H1 (cell line): ENCODE measurements around the gene RABL3. TPM values are rescaled to one million over a fixed set of nuclear protein-coding genes. Genes with fewer than 3 reads are reported as not detected.

ENCODE experiments used
- BACH1 ChIP-seq: IDR thresholded peaks from 2 replicates; pipeline ENCODE4 v1.6.1; 2012; ENCODE audit warnings: low read length, improper control_type of control experiment
- BRCA1 ChIP-seq: IDR thresholded peaks from 2 replicates; pipeline ENCODE4 v1.6.1; 2012; ENCODE audit warnings: low read depth, low read length, improper control_type of control experiment
- CBX5 ChIP-seq: fragments of 300-800, 300-1000 bp; sonication (generic); IDR thresholded peaks from 2 replicates; pipeline ENCODE4 v1.7.1; 2016; ENCODE audit warnings: antibody characterized with exemption, low read length, low read depth
- CHD1 ChIP-seq: IDR thresholded peaks from 2 replicates; pipeline ENCODE4 v1.6.1; 2012; ENCODE audit warnings: low read depth, low read length, improper control_type of control experiment
- EGR1 ChIP-seq: IDR thresholded peaks from 2 replicates; pipeline ENCODE4 v1.6.1; 2011; ENCODE audit warnings: low read depth, low read length, borderline replicate concordance
- FOSL1 ChIP-seq: IDR thresholded peaks from 2 replicates; pipeline ENCODE4 v1.6.1; 2011; ENCODE audit warnings: mild to moderate bottlenecking, low read depth, low read length, moderate library complexity; ENCODE audit not compliant: insufficient read depth
- HDAC2 ChIP-seq, 2 experiments: fragments of 300-600 bp in 1 of 2; sonication (generic) in 1 of 2; IDR thresholded peaks; 2 replicates each; pipeline ENCODE4 v1.6.1; 2011 to 2012; ENCODE audit warnings: low read depth in 2 of 2, low read length in 2 of 2, mild to moderate bottlenecking in 2 of 2, moderate library complexity in 2 of 2, borderline replicate concordance in 1 of 2, inconsistent platforms in 1 of 2
- JUND ChIP-seq: IDR thresholded peaks from 2 replicates; pipeline ENCODE4 v1.6.1; 2011; ENCODE audit warnings: mild to moderate bottlenecking, improper control_type of control experiment, low read length
- NANOG ChIP-seq: IDR thresholded peaks from 2 replicates; pipeline ENCODE4 v1.6.1; 2011; ENCODE audit warnings: low read length, low read depth, mild to moderate bottlenecking, inconsistent platforms; ENCODE audit not compliant: insufficient read depth, poor library complexity, severe bottlenecking
- NRF1 ChIP-seq: IDR thresholded peaks from 2 replicates; pipeline ENCODE4 v1.6.1; 2011; ENCODE audit warnings: mild to moderate bottlenecking, low read depth, low read length, improper control_type of control experiment
- PHF8 ChIP-seq: fragments of 200-600 bp; sonication (generic); conservative IDR thresholded peaks from 2 replicates; pipeline ENCODE4 v1.7.1; 2012; ENCODE audit warnings: low read depth, mild to moderate bottlenecking, inconsistent platforms, low read length, moderate library complexity
- POLR2AphosphoS5 ChIP-seq: IDR thresholded peaks from 2 replicates; pipeline ENCODE4 v1.6.1; 2011; ENCODE audit warnings: low read depth, low read length
- RBBP5 ChIP-seq: IDR thresholded peaks from 2 replicates; pipeline ENCODE4 v1.7.1; 2012; ENCODE audit warnings: low read depth, mild to moderate bottlenecking, inconsistent platforms, low read length, moderate library complexity, borderline replicate concordance
- RFX5 ChIP-seq: IDR thresholded peaks from 2 replicates; pipeline ENCODE4 v1.6.1; 2011; ENCODE audit warnings: low read depth, low read length, improper control_type of control experiment, borderline replicate concordance
- RNF2 ChIP-seq: fragments of 200-900, 300-1000 bp; sonication (generic); IDR thresholded peaks from 2 replicates; pipeline ENCODE4 v1.7.1; 2016; ENCODE audit warnings: borderline replicate concordance, low read depth, mild to moderate bottlenecking, antibody characterized with exemption, low read length; ENCODE audit not compliant: poor library complexity, severe bottlenecking; ENCODE audit errors: missing control alignments
- RXRA ChIP-seq: IDR thresholded peaks from 2 replicates; pipeline ENCODE4 v1.6.1; 2011; ENCODE audit warnings: low read depth, mild to moderate bottlenecking, low read length, moderate library complexity; ENCODE audit not compliant: insufficient read depth
- SIN3A ChIP-seq, 2 experiments: IDR thresholded peaks in 1 of 2; conservative IDR thresholded peaks in 1 of 2; 2 replicates each; pipeline ENCODE4 v1.6.1; 2011 to 2012; ENCODE audit warnings: low read length in 2 of 2, improper control_type of control experiment in 1 of 2, low read depth in 1 of 2, mild to moderate bottlenecking in 1 of 2
- SP1 ChIP-seq: IDR thresholded peaks from 2 replicates; pipeline ENCODE4 v1.6.1; 2011; ENCODE audit warnings: low read depth, low read length
- TBP ChIP-seq: IDR thresholded peaks from 2 replicates; pipeline ENCODE4 v1.6.1; 2011; ENCODE audit warnings: low read depth, low read length, improper control_type of control experiment
- polyA plus RNA-seq, 7 experiments: library from polyadenylated mRNA; depleted of rRNA in 3 of 7; stranded (reverse) in 5 of 7; unstranded in 2 of 7; fragments of >200 nt in 5 of 7; fragments of 200-250 nt in 2 of 7; gene quantifications; 1 replicate in 5 of 7; 2 replicates in 1 of 7; 4 replicates in 1 of 7; pipeline versions ENCODE4 v1.2.1 to v1.2.3, GENCODE V29; 2011 to 2013; ENCODE audit warnings: missing spikeins in 2 of 7, mixed read lengths in 2 of 7
- total RNA-seq: library from RNA; stranded (reverse); fragmentation: NEBNext Ultra II Directional; extraction: Animal tissue kit (Norgen Biotek cat#: 25700); gene quantifications from 2 replicates; pipeline ENCODE4 v1.2.1, GENCODE V29; 2021

Gene RABL3
- total and polyA plus RNA-seq, 2 of the 8 experiments (the other 6 are each of a cell fraction or from before 2014, with no cell fraction given), result 4.4 to 19.2 TPM

DNA sequence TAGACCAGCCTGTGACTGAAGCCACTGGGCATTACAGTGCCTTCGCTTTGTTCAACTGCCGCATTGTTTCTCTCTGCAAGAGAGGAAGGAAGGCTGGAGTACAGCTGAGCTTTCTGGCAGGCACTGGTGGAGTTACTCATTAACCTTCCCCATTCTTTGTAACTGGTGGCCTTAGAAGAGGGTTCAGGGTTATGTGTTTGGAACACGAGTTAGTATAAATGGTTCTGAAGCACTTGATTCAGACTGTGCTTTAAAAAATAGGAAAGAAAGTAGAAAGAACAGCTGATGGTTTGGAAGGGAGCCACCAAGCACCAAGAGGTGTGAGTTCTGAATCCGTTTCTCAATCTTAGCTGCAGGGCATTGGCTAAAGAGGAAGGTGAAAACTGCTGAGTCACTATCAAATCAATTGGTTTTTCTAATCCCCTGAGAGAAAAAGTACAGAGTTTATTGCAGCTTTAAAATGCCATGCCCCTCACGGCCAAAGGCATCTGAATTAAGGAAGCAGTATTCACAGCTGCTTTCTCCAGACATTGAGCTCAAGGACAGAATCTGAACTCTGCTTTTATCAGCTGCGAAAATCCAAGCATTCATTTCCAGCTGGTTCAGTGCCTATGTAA lies 63.9 kb downstream of the RABL3 start (continued):
- TF ChIP-seq FOSL1 (no peak), NANOG (no peak), PHF8 (no peak), CBX5 (no peak), TBP (no peak), BACH1 (peak; percentile 98), JUND (no peak), POLR2AphosphoS5 (no peak; the same call in 1 of the 2 replicates), RFX5 (no peak), RXRA (no peak), HDAC2 (IDR thresholded peaks at IDR 0.05; ENCODE audit: borderline replicate concordance in 1 of 2, low read depth in 2 of 2, low read length in 2 of 2) (no peak), CHD1 (no peak), EGR1 (no peak), SP1 (no peak), RNF2 (no peak), NRF1 (no peak), SIN3A (conservative IDR thresholded peaks at IDR 0.05 in 1 of 2, IDR thresholded peaks at IDR 0.05 in 1 of 2; ENCODE audit: low read depth in 1 of 2, low read length in 2 of 2) (no peak), BRCA1 (no peak), RBBP5 (no peak)
